HG03045 (cell line): ENCODE measurements around the gene CPA1.

Experiments used
- ATAC-seq: cut with Tn5 transposase; IDR thresholded peaks from one replicate; pipeline ENCODE4 v1.9.1; 2021; ENCODE audit warnings: mild to moderate bottlenecking, moderate library complexity; ENCODE audit not compliant: unreplicated experiment

CPA1 gene

GRCh38 chr7:130353196-130353595 is 27.1 kb upstream of the CPA1 start:
- ATAC-seq: no peak

- no peak for ATAC-seq
Measured at GRCh38 chr7:130356121-130356875, 24.0 kb upstream of the CPA1 start.

- ATAC-seq: no peak
Measured at GRCh38 chr7:130356876-130357611, 23.2 kb upstream of the CPA1 start.

- no peak for ATAC-seq
Measured at GRCh38 chr7:130358471-130358870, 21.8 kb upstream of the CPA1 start.

- no peak for ATAC-seq
Measured at GRCh38 chr7:130359276-130359857, 20.9 kb upstream of the CPA1 start.

- no peak for ATAC-seq
Measured at GRCh38 chr7:130360518-130360917, 19.8 kb upstream of the CPA1 start.

GRCh38 chr7:130361681-130362080 is 18.6 kb upstream of the CPA1 start:
- ATAC-seq: no peak

GRCh38 chr7:130362251-130362816 is 18.0 kb upstream of the CPA1 start:
- ATAC-seq: no peak

- peak; percentile 68 for ATAC-seq
Measured at GRCh38 chr7:130363026-130363847, 17.1 kb upstream of the CPA1 start.

- ATAC-seq: no peak
Measured at GRCh38 chr7:130364451-130364850, 15.8 kb upstream of the CPA1 start.

- no peak for ATAC-seq
Measured at GRCh38 chr7:130365088-130365487, 15.2 kb upstream of the CPA1 start.

GRCh38 chr7:130365511-130366441 is 14.5 kb upstream of the CPA1 start:
- ATAC-seq: peak; percentile 56

GRCh38 chr7:130366564-130366963 is 13.7 kb upstream of the CPA1 start:
- no peak for ATAC-seq

GRCh38 chr7:130367088-130367755 is 13.1 kb upstream of the CPA1 start:
- no peak for ATAC-seq

GRCh38 chr7:130367836-130368746 is 12.2 kb upstream of the CPA1 start:
- ATAC-seq: no peak

GRCh38 chr7:130369110-130369711 is 11.1 kb upstream of the CPA1 start:
- no peak for ATAC-seq

GRCh38 chr7:130369831-130370550 is 10.3 kb upstream of the CPA1 start:
- no peak for ATAC-seq
